Endodermal cell (in vitro differentiated cells): ENCODE results near the gene ATG101. TPM values are rescaled to one million over a fixed set of nuclear protein-coding genes. Genes with fewer than 3 reads are reported as not detected.

Experiments used
- DNase-seq: peaks from one replicate; pipeline ENCODE4 v3.0.0-alpha.2; 2017
- H3K27ac ChIP-seq: 2 replicates; pipeline ENCODE4 v1.5.1; 2013; ENCODE audit warnings: mild to moderate bottlenecking, low read depth, low read length, moderate library complexity
- H3K27me3 ChIP-seq: 2 replicates; pipeline ENCODE4 v1.6.1; 2013; ENCODE audit warnings: mild to moderate bottlenecking, low read length, moderate library complexity; ENCODE audit not compliant: insufficient read depth, control insufficient read depth, poor library complexity, severe bottlenecking
- H3K36me3 ChIP-seq: 2 replicates; pipeline ENCODE4 v1.7.0; 2013; ENCODE audit warnings: mild to moderate bottlenecking, low read length, moderate library complexity; ENCODE audit not compliant: control insufficient read depth, insufficient read depth
- H3K4me1 ChIP-seq: one replicate; pipeline ENCODE4 v1.7.0; 2013; ENCODE audit warnings: low read length; ENCODE audit not compliant: control insufficient read depth, insufficient read depth
- H3K4me3 ChIP-seq: 2 replicates; pipeline ENCODE4 v1.5.1; 2013; ENCODE audit warnings: mild to moderate bottlenecking, low read length, moderate library complexity
- H3K9ac ChIP-seq: 2 replicates; pipeline ENCODE4 v1.6.1; 2013; ENCODE audit warnings: mild to moderate bottlenecking, low read length, moderate library complexity; ENCODE audit not compliant: poor library complexity, severe bottlenecking; ENCODE audit errors: extremely low read depth
- H3K9me3 ChIP-seq: 2 replicates; pipeline ENCODE4 v1.6.1; 2013; ENCODE audit warnings: mild to moderate bottlenecking, low read length, moderate library complexity; ENCODE audit not compliant: control insufficient read depth
- H3K27ac Mint-ChIP-seq: 2 replicates; pipeline ENCODE4 v1.8.0; 2020; ENCODE audit warnings: mixed read lengths
- H3K27me3 Mint-ChIP-seq: 2 replicates; pipeline ENCODE4 v1.8.0; 2021; ENCODE audit warnings: mild to moderate bottlenecking, mixed read lengths; ENCODE audit not compliant: insufficient read depth
- H3K36me3 Mint-ChIP-seq: 2 replicates; pipeline ENCODE4 v1.8.0; 2020; ENCODE audit warnings: low read depth, mixed read lengths
- H3K4me1 Mint-ChIP-seq: 2 replicates; pipeline ENCODE4 v1.8.0; 2020; ENCODE audit warnings: mixed read lengths
- H3K4me3 Mint-ChIP-seq: 2 replicates; pipeline ENCODE4 v1.8.0; 2020; ENCODE audit warnings: mild to moderate bottlenecking, moderate library complexity, mixed read lengths
- H3K9me3 Mint-ChIP-seq: 2 replicates; pipeline ENCODE4 v1.8.0; 2020; ENCODE audit warnings: mild to moderate bottlenecking, mixed read lengths
- CTCF ChIP-seq: fragments of 200-600 bp; sonication (generic); conservative IDR thresholded peaks from 2 replicates; pipeline ENCODE4 v1.5.0; 2021; ENCODE audit warnings: antibody characterized with exemption, mild to moderate bottlenecking
- WGBS, 2 experiments: methylation state at CpG; one replicate each; pipeline versions ENCODE4 v1.1.5 to v1.1.7; 2013; ENCODE audit warnings: missing lambda C conversion rate in 2 of 2, mixed read lengths in 1 of 2; ENCODE audit not compliant: insufficient coverage in 1 of 2, insufficient read length in 1 of 2; 5-methylcytosine and 5-hydroxymethylcytosine counted together
- total RNA-seq, 2 donors: library from RNA; stranded (reverse); fragmentation: NEBNext Ultra II Directional in 1 of 2; extraction: Animal tissue kit (Norgen Biotek cat#: 25700) in 1 of 2; gene quantifications; 2 replicates in 1 of 2; 3 replicates in 1 of 2; pipeline ENCODE4 v1.2.1, GENCODE V29; 2021

The ATG101 gene
- total RNA-seq, 2 donors from 2014 or later: 32.1 TPM

GRCh38 chr12:52046859-52047258 lies 22.9 kb upstream of the ATG101 start:
- H3K4me3 Mint-ChIP-seq: no peak overlapping the region
- peaks cover 19% of the 10 kb centered on the region for H3K4me1 Mint-ChIP-seq
- Histone ChIP-seq H3K4me1 (no peaks in the 10 kb centered on the region), H3K27me3 (no peaks in the 10 kb centered on the region), H3K9ac (no peak overlapping the region), H3K36me3 (peaks cover 4% of the 10 kb centered on the region), H3K27ac (no peak overlapping the region), H3K9me3 (no peaks in the 10 kb centered on the region), H3K4me3 (no peak overlapping the region)
- no peaks in the 10 kb centered on the region for H3K9me3 Mint-ChIP-seq
- no peak for DNase-seq
- no peak overlapping the region for H3K27ac Mint-ChIP-seq
- H3K27me3 Mint-ChIP-seq: peaks cover 10% of the 10 kb centered on the region
- WGBS, 2 experiments: 94 to 100% methylated on average over 4 to 7 of the region's 7 CpGs
- peaks cover 7% of the 10 kb centered on the region for H3K36me3 Mint-ChIP-seq
- no peak for TF ChIP-seq CTCF

- peak; percentile 53 for DNase-seq
- Mint-ChIP-seq H3K27me3 (peaks cover 11% of the 10 kb centered on the region), H3K9me3 (no peaks in the 10 kb centered on the region), H3K4me3 (no peak overlapping the region), H3K27ac (no peak overlapping the region), H3K4me1 (peaks cover 27% of the 10 kb centered on the region), H3K36me3 (peaks cover 5% of the 10 kb centered on the region)
- WGBS, 2 experiments: 84 to 100% methylated on average over 3 to 4 of the region's 4 CpGs
- Histone ChIP-seq H3K27me3 (no peaks in the 10 kb centered on the region), H3K36me3 (no peaks in the 10 kb centered on the region), H3K9me3 (no peaks in the 10 kb centered on the region), H3K27ac (no peak overlapping the region), H3K9ac (no peak overlapping the region), H3K4me1 (no peaks in the 10 kb centered on the region), H3K4me3 (no peak overlapping the region)
- TF ChIP-seq CTCF: no peak
Observed at GRCh38 chr12:52049286-52049685, 20.5 kb upstream of the ATG101 start.

GRCh38 chr12:52049688-52050087 lies 20.1 kb upstream of the ATG101 start:
- Mint-ChIP-seq H3K4me1 (peaks cover 27% of the 10 kb centered on the region), H3K36me3 (peaks cover 3% of the 10 kb centered on the region), H3K9me3 (no peaks in the 10 kb centered on the region), H3K27me3 (peaks cover 11% of the 10 kb centered on the region), H3K27ac (peak overlapping the region; percentile 91), H3K4me3 (peak overlapping the region; percentile 82)
- no peak for TF ChIP-seq CTCF
- Histone ChIP-seq H3K9me3 (no peaks in the 10 kb centered on the region), H3K4me3 (peak overlapping the region; percentile 78), H3K4me1 (no peaks in the 10 kb centered on the region), H3K27ac (no peak overlapping the region), H3K9ac (no peak overlapping the region), H3K27me3 (no peaks in the 10 kb centered on the region), H3K36me3 (peaks cover under 1% of the 10 kb centered on the region)
- no peak for DNase-seq
- 88 to 100% methylated on average over 3 to 4 of the region's 5 CpGs for WGBS, 2 experiments
